NCI-H1417 treated with DMSO at 0.1 percent for 48 hours (cell line): ENCODE results near the gene CFAP99.

Experiments
- DNase-seq: peaks from one replicate; lab custom pipeline; 2025; lab: John Stamatoyannopoulos, UW

CFAP99 gene

GRCh38 chr4:2412534-2412884 lies 6.2 kb upstream of the CFAP99 start:
- DNase-seq, result no peak

- DNase-seq, result peak; percentile 72
These were observed 5.7 kb upstream of the CFAP99 start for GRCh38 chr4:2412885-2413716.

GRCh38 chr4:2413821-2414610 lies 4.7 kb upstream of the CFAP99 start:
- no peak for DNase-seq

GRCh38 chr4:2415213-2415612 lies 3.5 kb upstream of the CFAP99 start:
- DNase-seq, result no peak

- DNase-seq, result no peak
These were observed 2.7 kb upstream of the CFAP99 start for GRCh38 chr4:2415881-2416563.

GRCh38 chr4:2416564-2417225 lies 2.1 kb upstream of the CFAP99 start:
- no peak for DNase-seq

- DNase-seq, result no peak
These were observed 1.5 kb upstream of the CFAP99 start for GRCh38 chr4:2417226-2417764.

GRCh38 chr4:2417765-2418649 lies 748 bp upstream of the CFAP99 start, which contains the start of gene ZFYVE28:
ZFYVE28 (minus strand) TSS chr4:2418645; CDS start chr4:2418323, 322 bp downstream.
- DNase-seq, result peak; percentile 63

- DNase-seq, result no peak
These were observed 1.1 kb downstream of the CFAP99 start for GRCh38 chr4:2419814-2420213.

GRCh38 chr4:2421928-2422327 lies 3.2 kb downstream of the CFAP99 start:
- no peak for DNase-seq

- DNase-seq, result no peak
These were observed 4.3 kb downstream of the CFAP99 start for GRCh38 chr4:2423066-2423465.

- no peak for DNase-seq
These were observed 4.9 kb downstream of the CFAP99 start for GRCh38 chr4:2423695-2424094.

- DNase-seq, result no peak
These were observed 5.8 kb downstream of the CFAP99 start for GRCh38 chr4:2424581-2424980.

- no peak for DNase-seq
These were observed 6.8 kb downstream of the CFAP99 start for GRCh38 chr4:2425386-2426068.

GRCh38 chr4:2426069-2426397 lies 7.3 kb downstream of the CFAP99 start:
- DNase-seq, result no peak

GRCh38 chr4:2426711-2427275 lies 8.0 kb downstream of the CFAP99 start:
- DNase-seq, result no peak

- DNase-seq, result no peak
These were observed 8.9 kb downstream of the CFAP99 start for GRCh38 chr4:2427383-2428334.

GRCh38 chr4:2428496-2429213 lies 9.9 kb downstream of the CFAP99 start:
- DNase-seq, result no peak
